ENCODE results near the gene HHAT. TPM values are rescaled to one million over a fixed set of nuclear protein-coding genes. Genes with fewer than 3 reads are reported as not detected.

Gene HHAT
- total and polyA plus RNA-seq, 2 of the 13 experiments (the other 11 are each of a cell fraction or from before 2014, with no cell fraction given): 2.6 to 4.9 TPM

- TF ChIP-seq ZNF318 (CRISPR knock-in tag; IDR thresholded peaks at IDR 0.05) (no peak), ERF (CRISPR knock-in tag; IDR thresholded peaks at IDR 0.05) (no peak), U2AF1 (optimal IDR thresholded peaks at IDR 0.05; ENCODE audit: low read depth, low read length) (no peak), FOXK2 (IDR thresholded peaks at IDR 0.05) (no peak), ZBTB2 (CRISPR knock-in tag; IDR thresholded peaks at IDR 0.05; ENCODE audit: low read depth) (no peak)
Observed at GRCh38 chr1:210674151-210674550, 345.4 kb downstream of the HHAT start (continued).
